ENCODE data around the gene ZKSCAN3. TPM values are rescaled to one million over a fixed set of nuclear protein-coding genes. Genes with fewer than 3 reads are reported as not detected.
A peak's percentile ranks its signal among the peaks of the same experiment; 100 is the strongest.

The ZKSCAN3 gene
- total and polyA plus RNA-seq, 4 donors = 6.4 to 10.7 (median 8.7) TPM

GRCh38 chr6:28326371-28326948, 23.3 kb upstream of the ZKSCAN3 start:
- Histone ChIP-seq H3K9me3 (ENCODE audit: control insufficient read depth, insufficient read depth, low read length) (peaks cover 15% of the 10 kb centered on the region), H3K36me3 (ENCODE audit: control insufficient read depth, insufficient read depth, low read length) (peaks cover 9% of the 10 kb centered on the region)
- WGBS (ENCODE audit: insufficient coverage) = 97% methylated on average over 5 of the region's 7 CpGs

DNA sequence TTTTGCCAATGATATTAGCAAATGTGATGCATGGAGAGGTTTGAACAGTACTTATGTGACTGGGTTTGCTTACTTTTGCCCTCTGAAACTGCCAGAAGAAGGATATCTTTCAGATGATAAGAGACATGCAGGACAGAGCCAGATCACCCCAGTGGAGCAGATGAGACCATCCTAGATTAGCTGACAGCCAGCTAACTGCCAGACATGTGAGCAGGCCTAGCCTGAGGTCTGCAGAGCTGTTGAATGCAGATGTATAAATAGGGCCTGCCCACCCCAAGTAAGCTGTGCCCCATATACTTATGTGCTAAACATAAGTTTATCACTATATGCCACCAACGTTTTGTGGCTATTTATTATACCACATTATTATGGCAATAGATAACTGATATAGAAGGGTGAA, 19.7 kb upstream of the ZKSCAN3 start:
- Histone ChIP-seq H3K27ac (ENCODE audit: low read depth, low read length) (no peak overlapping the region), H3K4me3 (ENCODE audit: low read depth, low read length) (no peak overlapping the region), H3K27me3 (ENCODE audit: control insufficient read depth, insufficient read depth, low read length) (no peaks in the 10 kb centered on the region), H3K36me3 (ENCODE audit: control insufficient read depth, insufficient read depth, low read length) (peaks cover 9% of the 10 kb centered on the region), H3K9me3 (ENCODE audit: control insufficient read depth, insufficient read depth, low read length) (peaks cover 15% of the 10 kb centered on the region), H3K4me1 (ENCODE audit: control insufficient read depth, insufficient read depth, low read length) (peaks cover 3% of the 10 kb centered on the region)
- no CpG with 5 or more reads among the region's 1 CpG for WGBS (ENCODE audit: insufficient coverage)
- no peak for DNase-seq (ENCODE audit: low read depth in 4 of 6, low spot score in 6 of 6)

More at GRCh38 chr6:28326371-28326948, 23.3 kb upstream of the ZKSCAN3 start:
- DNase-seq (ENCODE audit: low read depth in 4 of 6, low spot score in 6 of 6) = no peak
- no peaks in the 10 kb centered on the region for H3K4me1 ChIP-seq (ENCODE audit: control insufficient read depth, insufficient read depth, low read length)
- no peaks in the 10 kb centered on the region for H3K27me3 ChIP-seq (ENCODE audit: control insufficient read depth, insufficient read depth, low read length)
- H3K27ac ChIP-seq (ENCODE audit: low read depth, low read length) = no peak overlapping the region
- H3K4me3 ChIP-seq (ENCODE audit: low read depth, low read length) = no peak overlapping the region

GRCh38 chr6:28333047-28333446, 16.7 kb upstream of the ZKSCAN3 start:
- no CpG with 5 or more reads among the region's 2 CpGs for WGBS (ENCODE audit: insufficient coverage)
- DNase-seq (ENCODE audit: low read depth in 4 of 6, low spot score in 6 of 6) = no peak
- no peaks in the 10 kb centered on the region for H3K27me3 ChIP-seq (ENCODE audit: control insufficient read depth, insufficient read depth, low read length)
- peaks cover 5% of the 10 kb centered on the region for H3K4me1 ChIP-seq (ENCODE audit: control insufficient read depth, insufficient read depth, low read length)
- H3K36me3 ChIP-seq (ENCODE audit: control insufficient read depth, insufficient read depth, low read length) = peaks cover 3% of the 10 kb centered on the region
- no peak overlapping the region for H3K4me3 ChIP-seq (ENCODE audit: low read depth, low read length)
- H3K27ac ChIP-seq (ENCODE audit: low read depth, low read length) = no peak overlapping the region
- H3K9me3 ChIP-seq (ENCODE audit: control insufficient read depth, insufficient read depth, low read length) = no peaks in the 10 kb centered on the region

GRCh38 chr6:28333599-28334018, 16.1 kb upstream of the ZKSCAN3 start:
- Histone ChIP-seq H3K27ac (ENCODE audit: low read depth, low read length) (no peak overlapping the region), H3K36me3 (ENCODE audit: control insufficient read depth, insufficient read depth, low read length) (peaks cover 3% of the 10 kb centered on the region), H3K4me3 (ENCODE audit: low read depth, low read length) (no peak overlapping the region), H3K27me3 (ENCODE audit: control insufficient read depth, insufficient read depth, low read length) (no peaks in the 10 kb centered on the region), H3K9me3 (ENCODE audit: control insufficient read depth, insufficient read depth, low read length) (no peaks in the 10 kb centered on the region), H3K4me1 (ENCODE audit: control insufficient read depth, insufficient read depth, low read length) (peaks cover 5% of the 10 kb centered on the region)
- 89% methylated on average over 1 of the region's 1 CpG for WGBS (ENCODE audit: insufficient coverage)
- no peak for DNase-seq (ENCODE audit: low read depth in 4 of 6, low spot score in 6 of 6)

- WGBS (ENCODE audit: insufficient coverage) = no CpG with 5 or more reads among the region's 7 CpGs
- no peaks in the 10 kb centered on the region for H3K9me3 ChIP-seq (ENCODE audit: control insufficient read depth, insufficient read depth, low read length)
- H3K27me3 ChIP-seq (ENCODE audit: control insufficient read depth, insufficient read depth, low read length) = no peaks in the 10 kb centered on the region
- H3K4me3 ChIP-seq (ENCODE audit: low read depth, low read length) = no peak overlapping the region
- H3K27ac ChIP-seq (ENCODE audit: low read depth, low read length) = peak overlapping the region; percentile 98
- peak in 1 of 6 donors; percentile 26 for DNase-seq (ENCODE audit: low read depth in 4 of 6, low spot score in 6 of 6)
- H3K4me1 ChIP-seq (ENCODE audit: control insufficient read depth, insufficient read depth, low read length) = peaks cover 5% of the 10 kb centered on the region
- H3K36me3 ChIP-seq (ENCODE audit: control insufficient read depth, insufficient read depth, low read length) = no peaks in the 10 kb centered on the region
Observed at GRCh38 chr6:28334286-28335039, 15.3 kb upstream of the ZKSCAN3 start.

GRCh38 chr6:28335040-28335563, 14.6 kb upstream of the ZKSCAN3 start:
- 11% methylated on average over 3 of the region's 12 CpGs for WGBS (ENCODE audit: insufficient coverage)
- DNase-seq (ENCODE audit: low read depth in 4 of 6, low spot score in 6 of 6) = no peak
- no peaks in the 10 kb centered on the region for H3K27me3 ChIP-seq (ENCODE audit: control insufficient read depth, insufficient read depth, low read length)
- peak overlapping the region; percentile 98 for H3K27ac ChIP-seq (ENCODE audit: low read depth, low read length)
- peaks cover 5% of the 10 kb centered on the region for H3K4me1 ChIP-seq (ENCODE audit: control insufficient read depth, insufficient read depth, low read length)
- no peaks in the 10 kb centered on the region for H3K36me3 ChIP-seq (ENCODE audit: control insufficient read depth, insufficient read depth, low read length)
- H3K9me3 ChIP-seq (ENCODE audit: control insufficient read depth, insufficient read depth, low read length) = no peaks in the 10 kb centered on the region
- peak overlapping the region; percentile 96 for H3K4me3 ChIP-seq (ENCODE audit: low read depth, low read length)

GRCh38 chr6:28335564-28336283, 14.0 kb upstream of the ZKSCAN3 start, which contains the start of gene ZSCAN31:
TSS of gene ZSCAN31 (minus strand) at chr6:28336148. CDS start at chr6:28329683, 6,465 bp downstream.
- peak; percentile 91 to 99 (median 94) for DNase-seq (ENCODE audit: low read depth in 4 of 6, low spot score in 6 of 6)

GRCh38 chr6:28336284-28337120, 13.2 kb upstream of the ZKSCAN3 start:
- Histone ChIP-seq H3K9me3 (ENCODE audit: control insufficient read depth, insufficient read depth, low read length) (no peaks in the 10 kb centered on the region), H3K36me3 (ENCODE audit: control insufficient read depth, insufficient read depth, low read length) (no peaks in the 10 kb centered on the region), H3K4me1 (ENCODE audit: control insufficient read depth, insufficient read depth, low read length) (peaks cover 5% of the 10 kb centered on the region), H3K27me3 (ENCODE audit: control insufficient read depth, insufficient read depth, low read length) (no peaks in the 10 kb centered on the region), H3K4me3 (ENCODE audit: low read depth, low read length) (peak overlapping the region; percentile 96), H3K27ac (ENCODE audit: low read depth, low read length) (peak overlapping the region; percentile 98)
- peak in 5 of 6 donors; percentile 46 to 91 (median 59) for DNase-seq (ENCODE audit: low read depth in 4 of 6, low spot score in 6 of 6)
- WGBS (ENCODE audit: insufficient coverage) = 4% methylated on average over 21 of the region's 24 CpGs

More at GRCh38 chr6:28335564-28336283, 14.0 kb upstream of the ZKSCAN3 start, which contains the start of gene ZSCAN31:
- WGBS (ENCODE audit: insufficient coverage) = under 1% methylated on average over 28 of the region's 35 CpGs
- Histone ChIP-seq H3K4me3 (ENCODE audit: low read depth, low read length) (peak within 1 kb of the TSS; percentile 96), H3K36me3 (ENCODE audit: control insufficient read depth, insufficient read depth, low read length) (no peaks in the 10 kb centered on the region), H3K9me3 (ENCODE audit: control insufficient read depth, insufficient read depth, low read length) (no peaks in the 10 kb centered on the region), H3K4me1 (ENCODE audit: control insufficient read depth, insufficient read depth, low read length) (peaks cover 5% of the 10 kb centered on the region), H3K27ac (ENCODE audit: low read depth, low read length) (peak within 1 kb of the TSS; percentile 98), H3K27me3 (ENCODE audit: control insufficient read depth, insufficient read depth, low read length) (no peaks in the 10 kb centered on the region)

- H3K4me3 ChIP-seq (ENCODE audit: low read depth, low read length) = peak overlapping the region; percentile 96
- H3K4me1 ChIP-seq (ENCODE audit: control insufficient read depth, insufficient read depth, low read length) = peaks cover 5% of the 10 kb centered on the region
- no peaks in the 10 kb centered on the region for H3K36me3 ChIP-seq (ENCODE audit: control insufficient read depth, insufficient read depth, low read length)
- peak in 3 of 6 donors; percentile 9 to 61 (median 12) for DNase-seq (ENCODE audit: low read depth in 4 of 6, low spot score in 6 of 6)
- no peaks in the 10 kb centered on the region for H3K9me3 ChIP-seq (ENCODE audit: control insufficient read depth, insufficient read depth, low read length)
- H3K27ac ChIP-seq (ENCODE audit: low read depth, low read length) = peak overlapping the region; percentile 98
- H3K27me3 ChIP-seq (ENCODE audit: control insufficient read depth, insufficient read depth, low read length) = no peaks in the 10 kb centered on the region
Observed at GRCh38 chr6:28337121-28337520, 12.6 kb upstream of the ZKSCAN3 start.
